ENCODE measurements around the gene MYCBP.
A peak's percentile ranks its signal among the peaks of the same experiment; 100 is the strongest.

DNA sequence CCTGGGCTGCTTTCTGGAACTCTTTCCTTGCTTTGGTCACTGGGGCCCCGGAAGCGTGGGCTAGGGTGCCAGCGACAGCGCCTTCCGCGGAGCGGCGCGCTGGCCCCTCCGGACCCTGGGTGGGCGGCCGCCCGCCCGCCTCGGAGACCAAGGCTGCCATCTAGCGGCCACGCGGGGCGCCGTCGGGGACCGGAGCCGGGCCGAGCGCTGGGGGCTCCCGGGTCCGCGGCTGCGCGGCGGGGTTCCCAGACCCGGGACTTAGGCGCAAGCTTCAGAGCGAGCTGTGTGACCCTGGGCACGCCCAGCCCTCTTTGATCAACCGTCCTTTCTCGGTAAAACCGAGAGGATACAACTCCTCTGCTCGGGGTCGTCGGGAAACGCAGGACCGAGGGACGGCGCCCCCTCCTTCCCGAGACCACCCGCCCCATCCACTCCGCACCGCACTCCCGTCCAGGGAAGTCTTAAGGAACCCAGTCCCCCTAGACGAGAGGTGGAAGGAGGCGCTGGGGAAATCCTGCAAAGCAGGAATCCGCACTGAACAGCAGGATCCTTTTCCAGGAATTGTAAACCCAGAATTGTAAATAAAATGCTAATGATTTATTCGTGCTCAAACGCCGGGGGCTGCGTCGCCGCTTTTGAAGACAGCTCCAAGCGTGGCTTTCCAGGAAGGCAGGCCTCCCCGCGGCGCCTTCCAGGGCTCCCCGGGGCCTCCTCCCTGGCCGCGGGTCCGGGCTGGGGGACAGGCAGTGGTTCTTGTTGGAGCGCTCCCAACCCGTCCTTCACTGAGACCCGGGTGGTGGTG is 54.8 kb downstream of the MYCBP start:
- TF ChIP-seq EZH2phosphoT487 (IDR thresholded peaks at IDR 0.05; ENCODE audit: borderline replicate concordance, low read length) (0 out of 2 replicates have a peak, but pooled peaks have one; percentile 37), EZH2 (IDR thresholded peaks at IDR 0.05; ENCODE audit: low read length, unreplicated experiment) (peak; percentile 42)

Data from PC-3 (cell line).